HEK293 (cell line): ENCODE results near the gene CMIP.

Experiments
- CTCF ChIA-PET: fragments of 350-600 bp; formaldehyde crosslinking; extraction: SDS; loops from one replicate; lab custom pipeline; 2021; ENCODE audit warnings: antibody characterized with exemption; lab: Yijun Ruan, JAX
- POLR2A ChIA-PET: fragments of 300-600 bp; formaldehyde crosslinking; extraction: SDS; loops from one replicate; lab custom pipeline; 2020; ENCODE audit warnings: antibody characterized with exemption, inconsistent platforms; lab: Yijun Ruan, JAX
- H3K27ac ChIP-seq: fragments of 200-500 bp; sonication (Bioruptor generic); 2 replicates; pipeline ENCODE4 v1.5.1; 2014; ENCODE audit warnings: low read depth, low read length, control low read depth, inconsistent platforms; ENCODE audit errors: extremely low read depth
- H3K36me3 ChIP-seq, 2 experiments: fragments of 200-500 bp in 1 of 2; sonication (Bioruptor generic) in 1 of 2; 1 replicate in 1 of 2; 2 replicates in 1 of 2; pipeline ENCODE4 v1.5.1; 2014 to 2017; ENCODE audit warnings: inconsistent platforms in 2 of 2, low read length in 2 of 2; ENCODE audit not compliant: control insufficient read depth in 2 of 2, insufficient read depth in 1 of 2
- H3K4me1 ChIP-seq: fragments of 200-500 bp; sonication (Bioruptor generic); 2 replicates; pipeline ENCODE4 v1.5.1; 2014; ENCODE audit warnings: mild to moderate bottlenecking, low read length, inconsistent platforms; ENCODE audit not compliant: control insufficient read depth, insufficient read depth
- H3K4me3 ChIP-seq: 2 replicates; pipeline ENCODE4 v1.5.1; 2011; ENCODE audit warnings: low read depth, mild to moderate bottlenecking, control low read depth, low read length, moderate library complexity
- H3K9me3 ChIP-seq: fragments of 200-500 bp; sonication (Bioruptor generic); 2 replicates; pipeline ENCODE4 v1.5.1; 2014; ENCODE audit warnings: low read depth, low read length, inconsistent platforms; ENCODE audit not compliant: control insufficient read depth, insufficient read depth
- IKZF3 ChIP-seq: fragments of 450-650 bp; IDR thresholded peaks from 2 replicates; pipeline ENCODE4 v1.5.0; 2018; ENCODE audit warnings: missing biosample characterization, mild to moderate bottlenecking, missing genetic modification characterization, moderate library complexity
- PRDM10 ChIP-seq: fragments of 450-650 bp; formaldehyde crosslinking; IDR thresholded peaks from 2 replicates; pipeline ENCODE4 v1.5.1; 2016; ENCODE audit warnings: missing biosample characterization, missing genetic modification characterization
- REST ChIP-seq: fragments of 450-650 bp; formaldehyde crosslinking; IDR thresholded peaks from 2 replicates; pipeline ENCODE4 v1.5.1; 2016; ENCODE audit warnings: missing biosample characterization, missing genetic modification characterization
- WT1 ChIP-seq: fragments of 450-650 bp; formaldehyde crosslinking; IDR thresholded peaks from 2 replicates; pipeline ENCODE4 v1.5.1; 2016; ENCODE audit warnings: missing biosample characterization, missing genetic modification characterization
- ZNF354C ChIP-seq: fragments of 450-650 bp; formaldehyde crosslinking; IDR thresholded peaks from 2 replicates; pipeline ENCODE4 v1.5.1; 2016; ENCODE audit warnings: missing biosample characterization, missing genetic modification characterization, low read depth, borderline replicate concordance
- ZNF561 ChIP-seq: fragments of 450-650 bp; IDR thresholded peaks from 2 replicates; pipeline ENCODE4 v1.5.1; 2018; ENCODE audit warnings: missing biosample characterization, missing genetic modification characterization, borderline replicate concordance
- ZNF624 ChIP-seq: fragments of 450-650 bp; formaldehyde crosslinking; IDR thresholded peaks from 2 replicates; pipeline ENCODE4 v1.5.1; 2017; ENCODE audit warnings: missing biosample characterization, missing genetic modification characterization
- ZNF660 ChIP-seq: fragments of 450-650 bp; IDR thresholded peaks from 2 replicates; pipeline ENCODE4 v1.5.1; 2018; ENCODE audit warnings: missing biosample characterization, mild to moderate bottlenecking, missing genetic modification characterization
- ZNF707 ChIP-seq: fragments of 450-650 bp; formaldehyde crosslinking; IDR thresholded peaks from 2 replicates; pipeline ENCODE4 v1.5.1; 2016; ENCODE audit warnings: missing biosample characterization, missing genetic modification characterization
- ZNF830 ChIP-seq: fragments of 450-650 bp; IDR thresholded peaks from 2 replicates; pipeline ENCODE4 v1.5.0; 2018; ENCODE audit warnings: missing biosample characterization, missing genetic modification characterization, low read depth, mild to moderate bottlenecking, moderate library complexity
- ZSCAN30 ChIP-seq: fragments of 450-650 bp; IDR thresholded peaks from 2 replicates; pipeline ENCODE4 v1.5.1; 2018; ENCODE audit warnings: missing biosample characterization, mild to moderate bottlenecking, missing genetic modification characterization, moderate library complexity
- ZSCAN5A ChIP-seq: fragments of 450-650 bp; formaldehyde crosslinking; IDR thresholded peaks from 2 replicates; pipeline ENCODE4 v1.5.1; 2016; ENCODE audit warnings: missing biosample characterization, missing genetic modification characterization
- ZXDB ChIP-seq: fragments of 450-650 bp; formaldehyde crosslinking; IDR thresholded peaks from 2 replicates; pipeline ENCODE4 v1.5.1; 2016; ENCODE audit warnings: missing biosample characterization, missing genetic modification characterization
- TF ChIP-seq, protein P1 (sequence below): fragments of 450-650 bp; formaldehyde crosslinking; IDR thresholded peaks from 2 replicates; pipeline ENCODE4 v1.5.1; 2017; ENCODE audit warnings: missing biosample characterization, mild to moderate bottlenecking, missing genetic modification characterization, moderate library complexity
- TF ChIP-seq, protein P2 (sequence below): fragments of 450-650 bp; formaldehyde crosslinking; IDR thresholded peaks from 2 replicates; pipeline ENCODE4 v1.5.1; 2016; ENCODE audit warnings: missing biosample characterization, missing genetic modification characterization

Gene CMIP

GRCh38 chr16:81693744-81694303 is 249.2 kb downstream of the CMIP start:
- TF ChIP-seq ZSCAN5A (tag by site-specific recombination): no peak
- no peak for TF ChIP-seq ZNF660 (tag by site-specific recombination)
- TF ChIP-seq, protein P1, sequence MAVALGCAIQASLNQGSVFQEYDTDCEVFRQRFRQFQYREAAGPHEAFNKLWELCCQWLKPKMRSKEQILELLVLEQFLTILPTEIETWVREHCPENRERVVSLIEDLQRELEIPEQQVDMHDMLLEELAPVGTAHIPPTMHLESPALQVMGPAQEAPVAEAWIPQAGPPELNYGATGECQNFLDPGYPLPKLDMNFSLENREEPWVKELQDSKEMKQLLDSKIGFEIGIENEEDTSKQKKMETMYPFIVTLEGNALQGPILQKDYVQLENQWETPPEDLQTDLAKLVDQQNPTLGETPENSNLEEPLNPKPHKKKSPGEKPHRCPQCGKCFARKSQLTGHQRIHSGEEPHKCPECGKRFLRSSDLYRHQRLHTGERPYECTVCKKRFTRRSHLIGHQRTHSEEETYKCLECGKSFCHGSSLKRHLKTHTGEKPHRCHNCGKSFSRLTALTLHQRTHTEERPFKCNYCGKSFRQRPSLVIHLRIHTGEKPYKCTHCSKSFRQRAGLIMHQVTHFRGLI (tag by site-specific recombination): no peak
- TF ChIP-seq WT1 (tag by site-specific recombination): no peak
- no peak for TF ChIP-seq PRDM10
- no peak for TF ChIP-seq ZNF624 (tag by site-specific recombination)
- CTCF ChIA-PET: interaction anchor here (1.4 kb wide), 1 partner anchor 290 kb away, joined by 7 read pairs; no protein-coding TSS in a partner anchor
- peaks cover 0 to 51% of the 10 kb centered on the region in 2 experiments; a peak in 1 of 3 replicates for H3K36me3 ChIP-seq

GRCh38 chr16:81694494-81695280 is 250.1 kb downstream of the CMIP start:
- POLR2A ChIA-PET: no interaction called here
- CTCF ChIA-PET: interaction anchor here (0.6 to 1.4 kb wide), 2 partner anchors 291 to 299 kb away, joined by 4 to 7 read pairs; no protein-coding TSS in a partner anchor
- no peak overlapping the region for H3K27ac ChIP-seq
- H3K4me1 ChIP-seq: no peaks in the 10 kb centered on the region
- peaks cover 0 to 54% of the 10 kb centered on the region in 2 experiments; a peak in 1 of 3 replicates for H3K36me3 ChIP-seq
- H3K9me3 ChIP-seq: no peaks in the 10 kb centered on the region
- no peak overlapping the region for H3K4me3 ChIP-seq
- TF ChIP-seq ZSCAN30 (tag by site-specific recombination) (no peak), ZXDB (tag by site-specific recombination) (no peak), PRDM10 (no peak), ZNF707 (tag by site-specific recombination) (no peak), IKZF3 (no peak), ZNF830 (tag by site-specific recombination) (no peak), REST (tag by site-specific recombination) (no peak), ZNF354C (tag by site-specific recombination) (no peak), ZNF561 (tag by site-specific recombination) (no peak)
- TF ChIP-seq, protein P2, sequence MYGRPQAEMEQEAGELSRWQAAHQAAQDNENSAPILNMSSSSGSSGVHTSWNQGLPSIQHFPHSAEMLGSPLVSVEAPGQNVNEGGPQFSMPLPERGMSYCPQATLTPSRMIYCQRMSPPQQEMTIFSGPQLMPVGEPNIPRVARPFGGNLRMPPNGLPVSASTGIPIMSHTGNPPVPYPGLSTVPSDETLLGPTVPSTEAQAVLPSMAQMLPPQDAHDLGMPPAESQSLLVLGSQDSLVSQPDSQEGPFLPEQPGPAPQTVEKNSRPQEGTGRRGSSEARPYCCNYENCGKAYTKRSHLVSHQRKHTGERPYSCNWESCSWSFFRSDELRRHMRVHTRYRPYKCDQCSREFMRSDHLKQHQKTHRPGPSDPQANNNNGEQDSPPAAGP: no peak

More at GRCh38 chr16:81693744-81694303, 249.2 kb downstream of the CMIP start:
- Histone ChIP-seq H3K27ac (no peak overlapping the region), H3K9me3 (no peaks in the 10 kb centered on the region), H3K4me3 (no peak overlapping the region), H3K4me1 (no peaks in the 10 kb centered on the region)
- POLR2A ChIA-PET: no interaction called here
